GM13976 (cell line): Measurements from ENCODE around the gene C2orf68.

ENCODE experiments used
- DNase-seq: peaks from one replicate; pipeline ENCODE4 v3.0.0; 2012; ENCODE audit warnings: low spot score
- in situ Hi-C: fragments of 300-500 bp; cut with MboI; formaldehyde crosslinking; loops from one replicate; pipeline ENCODE4 v1.12.0; 2022; ENCODE audit warnings: low sequenced_read_pairs, mixed read lengths, inconsistent platforms; ENCODE audit not compliant: unreplicated experiment
- TF ChIP-seq, protein P1 (sequence below): IDR thresholded peaks from 2 replicates; pipeline ENCODE4 v1.5.1; 2012; ENCODE audit warnings: borderline replicate concordance, mild to moderate bottlenecking; ENCODE audit not compliant: insufficient read depth; ENCODE audit errors: extremely low read depth, missing control alignments, control extremely low read depth

Gene C2orf68

GRCh38 chr2:85602476-85603234 is 9.2 kb downstream of the C2orf68 start, which contains the start of gene TMEM150A:
TMEM150A (minus strand) TSS chr2:85602698; CDS start chr2:85601948, 750 bp downstream.
- in situ Hi-C loops: no loop called here
- TF ChIP-seq, protein P1, sequence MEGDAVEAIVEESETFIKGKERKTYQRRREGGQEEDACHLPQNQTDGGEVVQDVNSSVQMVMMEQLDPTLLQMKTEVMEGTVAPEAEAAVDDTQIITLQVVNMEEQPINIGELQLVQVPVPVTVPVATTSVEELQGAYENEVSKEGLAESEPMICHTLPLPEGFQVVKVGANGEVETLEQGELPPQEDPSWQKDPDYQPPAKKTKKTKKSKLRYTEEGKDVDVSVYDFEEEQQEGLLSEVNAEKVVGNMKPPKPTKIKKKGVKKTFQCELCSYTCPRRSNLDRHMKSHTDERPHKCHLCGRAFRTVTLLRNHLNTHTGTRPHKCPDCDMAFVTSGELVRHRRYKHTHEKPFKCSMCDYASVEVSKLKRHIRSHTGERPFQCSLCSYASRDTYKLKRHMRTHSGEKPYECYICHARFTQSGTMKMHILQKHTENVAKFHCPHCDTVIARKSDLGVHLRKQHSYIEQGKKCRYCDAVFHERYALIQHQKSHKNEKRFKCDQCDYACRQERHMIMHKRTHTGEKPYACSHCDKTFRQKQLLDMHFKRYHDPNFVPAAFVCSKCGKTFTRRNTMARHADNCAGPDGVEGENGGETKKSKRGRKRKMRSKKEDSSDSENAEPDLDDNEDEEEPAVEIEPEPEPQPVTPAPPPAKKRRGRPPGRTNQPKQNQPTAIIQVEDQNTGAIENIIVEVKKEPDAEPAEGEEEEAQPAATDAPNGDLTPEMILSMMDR: peak; percentile 41
- peak; percentile 95 for DNase-seq

DNA sequence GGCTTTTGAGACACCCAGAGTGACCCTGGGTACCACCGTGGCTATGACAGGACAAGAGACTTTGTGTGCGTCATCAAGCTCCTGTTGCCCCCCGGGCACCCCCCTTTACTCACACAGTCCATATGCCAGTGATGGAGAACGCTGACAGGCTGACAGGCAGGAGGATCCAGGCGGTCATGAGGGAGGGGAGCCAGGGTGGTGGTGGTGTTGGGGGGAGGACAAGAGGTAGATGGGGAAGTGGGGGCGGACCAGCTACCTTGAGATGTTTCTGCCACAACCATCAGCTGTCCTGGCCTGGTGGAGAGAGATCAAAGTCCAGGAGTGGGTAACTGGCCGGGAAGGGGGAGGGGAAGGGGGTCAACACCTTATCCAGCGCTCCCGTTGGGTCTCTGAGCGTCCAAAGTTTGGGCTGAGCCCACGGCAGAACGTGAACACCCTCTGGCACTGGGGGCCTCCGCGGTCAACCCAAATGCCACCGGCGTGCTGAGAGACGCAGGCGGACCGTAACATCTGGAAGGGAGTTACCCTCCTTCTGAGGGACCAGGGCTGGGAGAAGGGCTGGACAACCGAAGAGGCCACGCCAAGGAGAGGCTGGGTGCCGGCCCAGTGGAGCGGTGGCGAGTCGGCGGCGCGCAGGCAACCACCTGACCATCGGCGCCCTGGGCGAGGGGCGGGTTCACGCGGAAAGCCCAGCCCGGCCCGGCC is 9.9 kb downstream of the C2orf68 start:
- in situ Hi-C loops: no loop called here
- peak; percentile 69 for DNase-seq
- TF ChIP-seq, protein P1: no peak

GRCh38 chr2:85600951-85601770 is 10.7 kb downstream of the C2orf68 start:
- in situ Hi-C loops: no loop called here
- TF ChIP-seq, protein P1: no peak
- DNase-seq: no peak

GRCh38 chr2:85600235-85600575 is 11.7 kb downstream of the C2orf68 start:
- TF ChIP-seq, protein P1: no peak
- in situ Hi-C loops: no loop called here
- DNase-seq: no peak

GRCh38 chr2:85599468-85600234 is 12.2 kb downstream of the C2orf68 start:
- in situ Hi-C loops: no loop called here
- DNase-seq: no peak
- TF ChIP-seq, protein P1: no peak

DNA sequence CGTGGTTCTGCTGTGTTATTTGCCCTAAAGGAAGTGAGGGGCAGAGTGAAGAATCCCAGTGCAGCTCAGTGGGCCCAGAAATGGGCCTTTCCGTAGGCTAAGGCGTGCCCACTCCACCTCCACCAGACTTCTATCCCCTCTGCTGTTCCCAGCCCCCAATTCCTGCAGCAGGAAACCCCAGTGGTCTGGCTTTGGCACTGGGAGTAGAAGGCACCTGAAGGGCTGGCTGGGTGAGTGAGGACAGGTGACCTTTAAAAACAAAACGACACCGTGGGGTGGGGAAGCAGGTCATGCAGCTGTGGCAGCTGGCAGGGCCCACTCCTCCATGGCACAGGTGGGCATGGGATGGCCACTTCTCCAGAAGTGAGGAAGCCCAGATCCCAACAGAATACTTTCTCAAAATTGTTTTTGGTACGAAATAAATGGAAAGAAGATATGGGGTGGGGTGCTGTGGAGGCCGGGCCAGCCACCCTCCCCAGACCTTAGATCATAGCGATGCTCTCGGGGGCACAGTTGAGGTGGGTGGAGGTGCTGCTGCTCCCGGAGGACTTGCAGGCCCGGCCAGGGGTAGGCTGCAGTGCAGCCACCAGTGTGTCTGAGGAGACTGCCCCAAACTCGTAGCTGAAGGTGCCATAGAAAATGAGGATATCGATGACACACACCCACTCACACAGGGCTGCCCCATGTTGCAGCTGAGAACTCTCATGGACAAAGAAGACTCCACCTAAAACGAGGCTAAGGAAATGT is 13.1 kb downstream of the C2orf68 start:
- no peak for DNase-seq
- TF ChIP-seq, protein P1: no peak
- in situ Hi-C loops: no loop called here
